ENCODE results near the gene UBAP2.
"Not testable (repeated sequence)": the region's sequence is repeated elsewhere in the genome, so short reads cannot be mapped to it uniquely, and the experiment has no call there.

UBAP2 gene

DNA sequence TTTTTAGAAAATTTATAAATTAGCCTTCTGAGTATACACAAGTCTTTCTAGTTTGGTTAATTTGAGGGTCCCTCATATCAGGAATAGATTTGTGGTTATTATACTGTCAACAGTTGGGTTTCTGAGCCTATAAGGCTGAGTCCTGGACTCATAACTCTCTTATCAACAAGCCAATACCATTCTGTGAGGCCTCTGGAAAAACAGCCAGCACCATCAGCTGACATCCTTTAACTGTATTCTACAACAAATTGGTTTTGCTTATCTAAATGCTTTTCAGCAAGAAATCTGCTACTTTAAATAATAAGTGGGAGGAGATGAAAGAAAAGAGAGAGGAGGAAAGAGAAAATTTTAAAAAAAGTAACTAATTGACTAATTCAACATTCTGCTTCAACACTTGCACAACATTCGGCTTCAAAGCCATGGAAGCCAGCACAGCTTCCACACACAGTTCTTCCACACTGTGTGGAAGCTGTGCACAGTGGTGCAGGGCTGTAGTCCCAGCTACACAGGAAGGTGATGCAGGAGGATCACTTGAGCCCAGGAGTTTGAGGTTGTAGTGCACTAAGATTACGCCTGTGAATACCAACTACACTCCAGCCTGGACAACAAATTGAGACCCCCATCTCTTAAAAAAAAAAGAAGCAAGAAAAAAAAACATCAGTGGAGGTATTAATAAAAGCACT lies 84.5 kb downstream of the UBAP2 start:
- no peak for DNase-seq (ENCODE audit: low read depth)

- not testable (repeated sequence) for DNase-seq (ENCODE audit: low read depth)
These were observed 86.2 kb downstream of the UBAP2 start for GRCh38 chr9:33962468-33962867.

DNA sequence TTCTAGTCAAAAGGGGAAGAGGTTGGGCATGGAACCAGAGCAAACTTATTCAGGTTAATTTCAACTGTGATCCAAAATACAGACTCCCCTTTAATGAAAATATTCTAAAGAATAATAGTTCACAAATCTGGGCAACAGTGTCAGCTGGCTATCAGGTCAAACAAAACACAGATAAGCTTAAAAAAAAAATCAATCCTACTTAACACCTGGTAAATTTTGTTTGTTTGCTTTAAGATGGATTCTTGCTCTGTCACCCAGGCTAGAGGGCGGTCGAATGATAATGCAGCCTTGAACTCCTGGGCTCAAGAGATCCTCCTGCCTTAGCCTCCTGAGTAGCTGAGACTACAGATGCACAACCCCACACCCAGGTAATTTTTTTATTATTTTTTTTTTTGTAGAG lies 89.0 kb downstream of the UBAP2 start:
- no peak for DNase-seq (ENCODE audit: low read depth)

GRCh38 chr9:33956544-33956943 lies 92.1 kb downstream of the UBAP2 start:
- no peak for DNase-seq (ENCODE audit: low read depth)

DNA sequence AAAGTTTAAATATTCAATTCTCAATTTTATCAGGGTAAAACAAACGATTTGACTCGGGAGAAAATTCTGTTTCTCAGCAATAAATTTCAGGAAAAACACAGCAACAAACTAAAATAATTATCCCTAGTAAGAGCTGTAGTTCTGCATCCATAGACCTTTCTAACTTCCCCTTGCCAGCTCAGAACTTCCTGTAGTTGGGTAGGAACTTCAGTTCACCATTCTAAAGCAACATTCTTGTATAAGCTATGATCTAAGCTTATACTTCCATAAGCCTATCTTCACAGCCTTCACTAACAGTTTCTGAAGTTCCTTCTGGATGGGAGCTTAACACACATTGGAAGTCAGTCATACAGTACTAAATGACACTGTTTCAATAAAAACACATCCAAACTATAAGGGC lies 96.6 kb downstream of the UBAP2 start:
- DNase-seq (ENCODE audit: low read depth) = no peak

DNA sequence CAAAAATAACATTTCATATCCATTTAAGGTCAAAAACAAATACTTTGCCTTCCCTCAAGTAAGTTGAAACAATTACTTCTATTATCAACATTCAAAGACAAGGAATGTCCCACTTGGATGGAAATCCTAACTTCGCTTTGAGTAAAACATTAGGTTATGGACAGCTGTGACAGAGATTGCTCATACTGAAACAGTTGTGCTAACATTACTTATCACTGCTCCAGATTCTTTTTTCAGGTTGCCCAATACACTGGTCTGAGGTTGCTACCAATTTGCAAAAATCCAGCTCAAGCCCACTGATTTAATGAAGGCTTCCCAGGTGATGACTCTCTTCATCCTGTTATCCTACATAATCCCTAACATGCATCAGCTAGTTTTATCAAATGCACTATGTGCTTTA lies 98.3 kb downstream of the UBAP2 start:
- DNase-seq (ENCODE audit: low read depth) = no peak

DNA sequence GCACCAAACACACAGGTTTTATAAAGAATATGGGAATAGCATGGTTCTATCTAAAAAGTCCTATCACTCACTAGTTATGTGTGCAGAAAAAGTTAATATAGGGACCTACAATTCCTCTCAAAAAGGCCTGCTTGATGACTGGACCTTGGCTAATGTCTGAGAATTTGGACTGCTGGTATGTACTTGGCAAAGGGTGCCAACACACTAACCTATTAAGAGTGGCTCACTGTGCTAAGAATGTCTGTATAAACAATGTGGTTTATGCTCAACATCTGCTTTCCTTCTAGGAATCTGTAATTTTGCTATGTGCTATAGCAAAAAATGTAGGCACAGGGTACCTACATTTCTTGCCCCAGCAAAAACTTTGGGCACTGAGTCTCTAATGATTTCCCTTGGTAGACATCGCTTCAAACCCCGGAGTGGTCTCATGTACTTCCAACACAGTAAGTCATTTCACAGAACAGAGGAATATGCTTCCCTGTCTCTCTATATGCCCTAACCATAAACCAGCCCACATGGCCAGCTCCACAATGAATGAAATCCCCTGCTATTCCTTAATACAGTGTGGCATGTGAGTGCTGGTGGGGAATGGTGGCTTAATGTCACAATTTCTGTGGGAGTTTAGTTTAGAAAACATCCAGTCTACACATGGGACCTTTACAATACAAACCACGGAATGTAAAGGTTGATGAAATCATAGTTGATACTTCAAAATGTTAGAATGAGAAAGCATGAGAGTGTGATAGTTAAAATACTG lies 101.7 kb downstream of the UBAP2 start:
- DNase-seq (ENCODE audit: low read depth) = no peak

DNA sequence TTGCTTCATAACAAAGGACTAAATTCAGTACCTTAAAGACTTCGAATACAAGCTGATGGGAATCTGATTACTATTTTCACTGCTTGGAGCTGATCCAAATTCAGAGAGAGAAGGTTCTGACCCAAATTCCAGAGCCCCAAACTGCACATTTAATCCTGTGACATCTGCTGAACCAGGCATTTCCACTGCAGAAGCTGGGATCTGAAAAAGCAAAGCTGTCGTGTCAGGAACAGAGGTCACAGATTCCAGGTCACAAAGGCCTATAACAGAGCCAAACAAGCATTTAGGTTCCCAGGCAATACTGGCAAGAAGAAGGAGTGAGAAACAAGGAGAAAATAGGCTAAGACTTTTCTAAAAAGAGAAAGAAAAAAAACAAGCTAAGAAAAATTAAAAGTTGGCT lies 105.3 kb downstream of the UBAP2 start:
- DNase-seq (ENCODE audit: low read depth) = no peak

- DNase-seq (ENCODE audit: low read depth) = no peak
These were observed 106.1 kb downstream of the UBAP2 start for GRCh38 chr9:33942471-33943083.

DNA sequence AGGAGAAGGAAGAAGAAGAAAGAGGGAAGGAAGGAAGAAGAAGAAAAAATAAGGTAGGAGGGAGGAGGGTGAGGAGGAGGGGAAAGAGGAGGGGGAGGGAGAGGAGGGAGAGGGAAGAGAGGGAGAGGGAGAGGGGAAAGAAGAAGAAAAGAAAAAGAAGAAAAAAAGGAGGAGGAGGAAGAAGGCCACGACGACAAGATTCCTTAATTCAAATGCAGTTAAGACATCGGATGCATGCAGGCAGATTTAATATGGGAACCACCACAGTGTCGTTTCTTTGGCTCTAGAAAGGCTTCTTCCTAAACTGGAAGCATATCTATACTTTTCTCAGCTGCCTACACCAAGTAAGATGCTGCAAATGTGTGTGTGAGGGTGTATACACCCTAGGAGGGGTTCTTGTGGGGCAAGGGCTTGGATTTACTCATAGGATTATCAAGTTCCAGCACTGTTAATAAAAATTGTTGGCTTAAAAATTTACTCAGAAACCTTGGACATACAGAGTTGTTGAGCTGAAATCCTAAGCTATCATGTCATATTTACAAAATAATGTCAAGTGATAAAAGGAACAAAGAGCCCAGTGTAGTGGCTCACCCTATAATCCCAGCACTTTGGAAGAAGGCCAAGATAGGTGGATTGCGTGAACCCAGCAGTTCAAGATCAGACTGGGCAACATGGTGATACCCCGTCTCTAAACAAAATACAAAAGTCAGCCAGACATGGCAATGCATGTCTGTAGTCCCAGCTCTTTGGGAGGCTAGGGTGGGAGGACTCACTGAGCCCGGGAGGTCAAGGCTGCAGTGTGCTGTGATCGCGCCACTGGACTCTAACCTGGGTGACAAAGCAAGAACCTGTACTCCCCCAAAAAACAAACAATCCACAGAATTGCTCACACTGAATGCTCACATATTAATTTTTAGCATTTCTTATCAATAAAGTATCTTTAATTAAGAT lies 108.5 kb downstream of the UBAP2 start:
- DNase-seq (ENCODE audit: low read depth) = no peak

DNA sequence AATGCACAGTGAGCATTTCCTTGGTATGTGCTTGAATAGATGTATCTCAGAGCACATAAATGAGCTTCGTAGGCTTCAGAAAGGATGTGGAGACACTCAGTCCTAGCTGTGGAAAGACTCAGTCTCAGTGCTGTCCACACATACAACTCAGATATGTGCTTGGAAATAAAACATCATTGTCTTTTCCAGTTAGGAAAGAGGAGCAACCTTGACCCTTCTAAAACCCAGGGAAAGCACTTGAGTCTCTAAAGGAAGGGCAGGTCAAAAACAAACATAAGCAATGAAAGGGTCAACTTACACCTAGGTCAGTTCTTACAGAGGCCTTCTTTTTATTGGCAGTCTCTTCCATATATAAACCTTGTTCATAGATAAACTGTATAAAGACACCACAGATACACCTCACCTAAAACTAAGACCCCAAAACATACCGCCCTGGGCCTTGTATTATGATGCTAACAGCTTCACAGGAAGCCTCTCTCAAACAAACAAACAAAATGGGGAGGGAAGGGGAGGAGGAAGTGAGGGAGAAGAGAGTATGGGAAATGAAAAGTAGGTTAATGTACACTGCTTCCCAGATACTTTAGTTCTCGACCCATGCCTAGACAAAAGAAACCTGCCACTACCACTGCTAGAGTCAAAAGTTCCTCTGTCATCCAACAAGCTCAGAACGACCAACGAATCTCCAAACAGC lies 114.4 kb downstream of the UBAP2 start:
- DNase-seq (ENCODE audit: low read depth) = no peak

DNA sequence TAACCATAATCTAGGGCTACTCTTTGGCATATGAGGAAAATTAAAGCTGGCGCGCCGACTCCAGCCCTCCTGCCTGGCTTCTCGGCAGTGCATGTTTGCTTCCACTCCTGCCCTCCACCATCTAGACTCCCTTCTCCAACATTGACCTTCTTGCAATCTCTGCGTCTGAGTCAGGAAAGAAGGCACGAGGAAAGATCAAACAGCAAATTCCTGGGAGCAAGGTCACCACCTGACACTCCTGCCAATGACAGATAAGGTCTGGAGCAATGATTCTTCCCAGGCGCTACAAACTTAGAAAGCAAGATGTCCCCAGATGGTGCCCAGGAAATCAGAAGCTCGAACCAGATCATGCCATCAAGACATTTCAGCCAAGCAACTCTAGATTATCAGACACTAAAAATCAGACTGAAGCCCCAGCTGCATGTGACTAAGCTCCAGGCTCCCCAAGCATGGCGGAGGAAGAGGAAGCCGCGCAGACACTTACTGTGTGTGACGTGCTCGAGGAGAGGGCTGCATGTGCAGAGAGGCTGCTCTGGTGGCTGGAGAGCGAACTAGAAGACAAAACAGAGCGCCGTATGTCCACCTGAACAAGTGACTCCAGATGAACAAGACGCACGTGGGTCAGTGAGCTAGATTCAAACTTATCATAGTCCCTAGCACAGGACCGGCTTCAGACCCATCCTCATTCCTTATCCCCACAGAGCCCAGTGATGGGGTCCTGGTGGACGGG lies 116.4 kb downstream of the UBAP2 start:
- DNase-seq (ENCODE audit: low read depth) = no peak

GRCh38 chr9:33931326-33931725 lies 117.4 kb downstream of the UBAP2 start:
- DNase-seq (ENCODE audit: low read depth) = no peak

- no peak for DNase-seq (ENCODE audit: low read depth)
These were observed 121.0 kb downstream of the UBAP2 start for GRCh38 chr9:33927694-33928093.

- no peak for DNase-seq (ENCODE audit: low read depth)
These were observed 121.8 kb downstream of the UBAP2 start for GRCh38 chr9:33926746-33927485.

DNA sequence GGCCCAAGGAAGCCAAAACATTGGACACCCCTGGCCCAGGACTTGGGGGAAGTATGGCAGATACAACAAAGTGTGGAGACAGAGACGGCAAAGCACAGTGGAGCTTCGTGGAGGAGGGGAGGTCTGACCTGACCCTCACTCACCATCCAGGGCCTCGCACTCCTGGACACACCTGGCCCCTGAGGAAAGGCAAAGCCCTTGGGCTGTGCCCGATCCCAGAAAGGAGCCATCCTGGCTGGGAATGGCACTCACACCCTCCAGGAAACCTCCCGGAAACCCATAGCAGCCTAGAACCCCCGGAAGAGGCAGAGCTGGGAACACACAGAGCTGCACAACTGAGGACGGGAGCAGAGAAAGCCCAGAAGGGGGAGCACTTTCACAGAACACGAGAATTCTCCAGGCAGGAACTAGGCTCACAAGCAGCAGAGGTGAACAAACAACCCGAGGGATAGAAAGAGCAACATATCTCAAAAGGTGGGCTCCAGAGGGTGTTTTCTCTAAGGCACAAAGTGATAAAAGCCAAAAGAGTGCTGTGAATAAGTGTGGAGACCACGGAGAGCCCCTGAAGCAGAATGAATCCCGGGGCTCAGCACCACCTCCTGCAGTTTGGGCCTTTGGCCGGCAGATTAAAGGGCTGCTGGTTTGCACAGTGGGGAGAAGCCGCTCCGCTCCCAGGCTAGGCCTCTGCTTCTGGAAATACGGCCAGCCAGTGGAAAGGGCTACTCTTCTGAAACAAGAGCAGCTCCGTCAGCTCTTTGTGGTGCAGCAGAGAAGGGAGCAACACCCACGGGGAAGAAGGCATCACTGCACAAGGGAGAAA lies 123.5 kb downstream of the UBAP2 start:
- no peak for DNase-seq (ENCODE audit: low read depth)

GRCh38 chr9:33923998-33924701 lies 124.5 kb downstream of the UBAP2 start:
- no peak for DNase-seq (ENCODE audit: low read depth)

- DNase-seq (ENCODE audit: low read depth) = no peak
These were observed 125.6 kb downstream of the UBAP2 start for GRCh38 chr9:33923079-33923478.
